H1 (cell line): ENCODE results near the gene TPSAB1.

Experiments used
- CHD2 ChIP-seq: IDR thresholded peaks from 2 replicates; pipeline ENCODE4 v1.6.1; 2012; ENCODE audit warnings: low read length, improper control_type of control experiment
- CTCF ChIP-seq, 3 experiments: IDR thresholded peaks; 1 replicate in 2 of 3; 2 replicates in 1 of 3; pipeline versions ENCODE4 v1.5.1 to v1.6.1; 2011; ENCODE audit warnings: low read length in 3 of 3, mild to moderate bottlenecking in 3 of 3, inconsistent platforms in 2 of 3, low read depth in 1 of 3, moderate library complexity in 1 of 3; ENCODE audit not compliant: insufficient read depth in 1 of 3; ENCODE audit errors: control extremely low read depth in 1 of 3
- JUND ChIP-seq: IDR thresholded peaks from 2 replicates; pipeline ENCODE4 v1.6.1; 2011; ENCODE audit warnings: mild to moderate bottlenecking, improper control_type of control experiment, low read length
- POLR2A ChIP-seq, 2 experiments: IDR thresholded peaks; 1 replicate in 1 of 2; 2 replicates in 1 of 2; pipeline ENCODE4 v1.6.1; 2011; ENCODE audit warnings: low read depth in 2 of 2, low read length in 2 of 2, mild to moderate bottlenecking in 2 of 2; ENCODE audit errors: control extremely low read depth in 1 of 2
- POLR2AphosphoS5 ChIP-seq: IDR thresholded peaks from 2 replicates; pipeline ENCODE4 v1.6.1; 2011; ENCODE audit warnings: low read depth, low read length
- SIN3A ChIP-seq, 2 experiments: IDR thresholded peaks in 1 of 2; conservative IDR thresholded peaks in 1 of 2; 2 replicates each; pipeline ENCODE4 v1.6.1; 2011 to 2012; ENCODE audit warnings: low read length in 2 of 2, improper control_type of control experiment in 1 of 2, low read depth in 1 of 2, mild to moderate bottlenecking in 1 of 2
- SUZ12 ChIP-seq: fragments of 200-600 bp; sonication (generic); IDR thresholded peaks from 2 replicates; pipeline ENCODE4 v1.6.1; 2012; ENCODE audit warnings: mild to moderate bottlenecking, inconsistent platforms, low read length, moderate library complexity, mixed read lengths

GRCh38 chr16:1206786-1207185 lies 33.7 kb upstream of the TPSAB1 start:
- TF ChIP-seq CTCF (IDR thresholded peaks at IDR 0.05; ENCODE audit: control extremely low read depth in 1 of 3, insufficient read depth in 1 of 3, low read depth in 1 of 3, low read length in 3 of 3) (no peak), POLR2AphosphoS5 (no peak), POLR2A (IDR thresholded peaks at IDR 0.05; ENCODE audit: control extremely low read depth in 1 of 2, low read depth in 2 of 2, low read length in 2 of 2) (no peak), CHD2 (no peak), JUND (no peak), SIN3A (conservative IDR thresholded peaks at IDR 0.05 in 1 of 2, IDR thresholded peaks at IDR 0.05 in 1 of 2; ENCODE audit: low read depth in 1 of 2, low read length in 2 of 2) (no peak), SUZ12 (no peak)
